ENCODE measurements around the gene SH3BP1.

SH3BP1 gene

DNA sequence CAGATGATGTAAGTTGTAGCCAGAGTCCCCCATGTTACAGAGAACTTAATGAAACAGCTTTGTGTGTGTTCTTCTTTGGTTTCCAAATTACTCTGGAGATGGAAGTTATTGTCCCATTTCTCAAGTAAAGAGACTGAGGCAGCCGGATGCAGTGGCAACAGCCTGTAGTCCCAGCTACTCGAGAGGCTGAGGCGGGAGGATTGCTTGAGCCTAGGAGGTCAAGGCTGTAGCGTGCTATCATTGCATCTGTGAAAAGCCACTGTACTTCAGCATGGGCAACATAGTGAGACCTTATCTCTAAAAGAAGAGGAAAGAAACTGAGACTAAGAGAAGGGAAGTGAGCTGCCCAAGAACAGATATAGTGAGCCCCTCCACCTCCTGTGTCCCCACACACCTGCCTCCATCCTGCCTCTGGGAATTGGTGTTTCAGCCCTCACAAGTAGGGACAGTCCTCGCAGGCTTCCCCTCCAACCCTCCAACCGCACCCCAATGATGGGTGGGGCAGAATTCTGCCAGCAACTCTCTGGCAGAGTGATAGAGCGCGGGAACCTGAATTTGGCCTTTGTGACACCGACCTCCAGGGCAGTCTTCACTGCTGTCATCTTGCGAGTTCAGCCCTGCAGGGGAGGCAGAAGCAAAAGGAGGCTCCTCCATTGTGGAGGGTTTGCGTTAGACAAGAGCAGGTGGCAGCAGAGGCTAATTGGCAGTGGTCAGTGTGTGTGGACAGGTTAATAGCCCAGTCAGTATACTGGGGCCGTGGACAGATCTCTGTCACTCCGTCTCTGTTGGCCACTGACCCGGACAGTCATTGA is 20.6 kb downstream of the SH3BP1 start:
- Histone ChIP-seq H3K36me3 (peaks cover 13% of the 10 kb centered on the region), H3K4me1 (ENCODE audit: control insufficient read depth in 1 of 2, insufficient read depth in 1 of 2, low read depth in 1 of 2, low read length in 1 of 2) (peaks cover 15 to 18% of the 10 kb centered on the region in 2 experiments)

DNA sequence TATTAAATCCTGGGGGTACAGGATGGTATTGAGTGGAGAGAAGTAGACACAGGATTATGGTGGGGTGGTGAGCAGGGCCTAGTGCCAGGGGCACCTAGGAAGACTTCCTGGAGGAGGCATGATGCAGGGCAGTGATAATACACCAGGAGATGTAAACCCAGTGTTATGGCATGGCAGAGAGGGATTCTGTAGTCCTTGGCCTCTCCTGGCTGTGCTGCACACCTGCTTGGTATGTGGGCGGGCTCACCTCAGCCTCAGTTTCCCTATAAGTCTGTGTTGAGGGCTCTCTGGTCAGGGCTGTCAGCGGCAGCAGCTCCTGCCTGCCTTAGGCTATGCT is 21.2 kb downstream of the SH3BP1 start:
- Histone ChIP-seq H3K27me3 (no peaks in the 10 kb centered on the region), H3K27ac (no peak overlapping the region), H3K4me3 (ENCODE audit: low read depth in 1 of 2, low read length in 1 of 2) (no peak overlapping the region), H3K36me3 (peaks cover 10% of the 10 kb centered on the region), H3K4me1 (ENCODE audit: control insufficient read depth in 1 of 2, insufficient read depth in 1 of 2, low read depth in 1 of 2, low read length in 1 of 2) (peaks cover 15 to 18% of the 10 kb centered on the region in 2 experiments), H3K9me3 (no peaks in the 10 kb centered on the region)
- TF ChIP-seq, protein P1, sequence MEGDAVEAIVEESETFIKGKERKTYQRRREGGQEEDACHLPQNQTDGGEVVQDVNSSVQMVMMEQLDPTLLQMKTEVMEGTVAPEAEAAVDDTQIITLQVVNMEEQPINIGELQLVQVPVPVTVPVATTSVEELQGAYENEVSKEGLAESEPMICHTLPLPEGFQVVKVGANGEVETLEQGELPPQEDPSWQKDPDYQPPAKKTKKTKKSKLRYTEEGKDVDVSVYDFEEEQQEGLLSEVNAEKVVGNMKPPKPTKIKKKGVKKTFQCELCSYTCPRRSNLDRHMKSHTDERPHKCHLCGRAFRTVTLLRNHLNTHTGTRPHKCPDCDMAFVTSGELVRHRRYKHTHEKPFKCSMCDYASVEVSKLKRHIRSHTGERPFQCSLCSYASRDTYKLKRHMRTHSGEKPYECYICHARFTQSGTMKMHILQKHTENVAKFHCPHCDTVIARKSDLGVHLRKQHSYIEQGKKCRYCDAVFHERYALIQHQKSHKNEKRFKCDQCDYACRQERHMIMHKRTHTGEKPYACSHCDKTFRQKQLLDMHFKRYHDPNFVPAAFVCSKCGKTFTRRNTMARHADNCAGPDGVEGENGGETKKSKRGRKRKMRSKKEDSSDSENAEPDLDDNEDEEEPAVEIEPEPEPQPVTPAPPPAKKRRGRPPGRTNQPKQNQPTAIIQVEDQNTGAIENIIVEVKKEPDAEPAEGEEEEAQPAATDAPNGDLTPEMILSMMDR (IDR thresholded peaks at IDR 0.05), result no peak

More for the DNA sequence above, 20.6 kb downstream of the SH3BP1 start:
- Histone ChIP-seq H3K4me3 (ENCODE audit: low read depth in 1 of 2, low read length in 1 of 2) (peak overlapping the region in 1 of 2 experiments; percentile 68), H3K27me3 (no peaks in the 10 kb centered on the region), H3K27ac (no peak overlapping the region), H3K9me3 (no peaks in the 10 kb centered on the region)
- TF ChIP-seq, protein P1 (IDR thresholded peaks at IDR 0.05), result no peak

DNA sequence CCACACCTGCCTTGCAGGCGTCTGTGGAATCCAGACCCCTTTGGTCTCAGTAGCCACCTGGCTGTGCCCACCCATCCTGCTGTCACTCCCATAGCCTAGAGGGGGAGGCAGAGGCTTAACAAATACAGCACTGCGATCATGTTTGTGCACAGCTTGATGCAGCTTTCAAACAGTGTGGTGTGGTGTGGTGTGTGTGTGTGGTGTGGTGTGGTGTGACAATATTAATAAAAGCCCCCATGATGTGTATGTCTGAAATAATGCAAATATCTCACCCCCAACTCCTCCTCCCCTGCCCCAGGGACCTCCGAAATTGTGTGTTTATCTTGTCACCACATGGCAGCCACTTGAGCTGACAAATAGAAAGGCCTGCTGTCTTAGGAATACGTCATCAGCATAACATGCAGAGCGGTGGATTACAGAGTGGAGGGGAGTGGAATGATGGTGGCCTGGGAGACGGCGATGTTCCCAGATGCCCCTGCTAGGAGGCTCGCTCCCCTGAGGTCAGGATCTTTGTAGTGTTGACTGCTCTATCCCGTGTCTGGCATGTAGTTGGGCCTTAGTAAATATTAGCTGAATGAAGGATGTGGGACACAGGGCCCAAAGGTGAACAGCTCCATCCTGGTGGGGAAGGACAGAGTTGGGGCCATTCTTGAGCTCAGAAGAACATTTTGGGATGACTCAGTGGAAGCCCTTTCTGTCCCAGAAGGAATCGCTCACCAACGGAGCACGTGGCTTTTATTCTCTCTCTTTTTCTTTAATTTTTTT is 21.9 kb downstream of the SH3BP1 start:
- TF ChIP-seq, protein P1 (IDR thresholded peaks at IDR 0.05), result no peak
- Histone ChIP-seq H3K27me3 (no peaks in the 10 kb centered on the region), H3K4me3 (ENCODE audit: low read depth in 1 of 2, low read length in 1 of 2) (no peak overlapping the region), H3K9me3 (no peaks in the 10 kb centered on the region), H3K4me1 (ENCODE audit: control insufficient read depth in 1 of 2, insufficient read depth in 1 of 2, low read depth in 1 of 2, low read length in 1 of 2) (peaks cover 15 to 18% of the 10 kb centered on the region in 2 experiments), H3K27ac (no peak overlapping the region), H3K36me3 (peaks cover 6% of the 10 kb centered on the region)

DNA sequence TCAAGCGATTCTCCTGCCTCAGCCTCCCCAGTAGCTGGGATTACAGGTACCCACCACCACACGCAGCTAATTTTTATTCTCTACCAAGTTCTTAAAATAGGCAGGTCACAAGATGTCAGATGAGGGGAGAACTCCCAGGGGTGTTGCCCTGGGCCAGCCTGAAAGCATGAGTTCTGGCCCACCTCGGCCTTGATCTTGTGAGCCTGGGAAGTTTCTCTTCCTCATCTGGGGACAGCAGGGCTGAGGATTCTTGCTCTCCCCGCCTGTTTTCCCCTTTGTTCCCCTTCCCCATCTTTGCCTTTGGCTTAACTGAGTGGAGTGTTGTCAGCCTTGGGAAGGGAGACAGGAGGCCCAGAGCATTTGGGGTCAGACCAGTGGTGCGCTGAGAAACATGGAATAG is 22.6 kb downstream of the SH3BP1 start:
- TF ChIP-seq, protein P1 (IDR thresholded peaks at IDR 0.05), result no peak
- Histone ChIP-seq H3K9me3 (no peaks in the 10 kb centered on the region), H3K36me3 (peaks cover 5% of the 10 kb centered on the region), H3K27me3 (no peaks in the 10 kb centered on the region), H3K27ac (no peak overlapping the region), H3K4me3 (ENCODE audit: low read depth in 1 of 2, low read length in 1 of 2) (no peak overlapping the region), H3K4me1 (ENCODE audit: control insufficient read depth in 1 of 2, insufficient read depth in 1 of 2, low read depth in 1 of 2, low read length in 1 of 2) (peaks cover 15 to 18% of the 10 kb centered on the region in 2 experiments)

DNA sequence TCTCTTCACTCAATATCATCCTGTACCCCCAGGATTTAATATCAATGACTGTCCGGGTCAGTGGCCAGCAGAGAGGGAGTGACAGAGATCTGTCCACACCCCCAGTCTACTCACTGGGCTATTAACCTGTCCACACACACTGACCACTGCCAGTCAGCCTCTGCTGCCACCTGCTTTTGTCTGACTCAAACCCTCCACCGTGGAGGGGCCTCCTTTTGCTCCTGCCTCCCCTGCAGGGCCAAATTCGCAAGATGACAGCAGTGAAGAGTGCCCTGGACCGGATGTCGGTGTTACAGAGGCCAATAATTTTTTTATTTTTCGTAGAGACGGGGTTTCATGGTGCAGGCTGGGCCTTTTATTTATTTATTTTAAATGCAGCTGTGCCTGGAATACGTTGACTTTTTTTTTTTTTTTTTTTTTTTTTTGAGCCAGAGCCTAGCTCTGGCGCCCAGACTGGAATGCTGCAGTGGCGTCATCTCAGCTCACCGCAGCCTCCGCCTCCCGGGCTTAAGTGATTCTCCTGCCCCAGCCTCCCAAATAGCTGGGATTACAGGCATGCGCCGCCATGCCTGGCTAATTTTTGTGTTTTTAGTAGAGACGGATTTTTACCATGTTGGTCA is 24.2 kb downstream of the SH3BP1 start:
- H3K27me3 ChIP-seq, result no peaks in the 10 kb centered on the region
- H3K4me1 ChIP-seq (ENCODE audit: control insufficient read depth in 1 of 2, insufficient read depth in 1 of 2, low read depth in 1 of 2, low read length in 1 of 2), result peaks cover 8 to 9% of the 10 kb centered on the region in 2 experiments
- no peak overlapping the region for H3K4me3 ChIP-seq (ENCODE audit: low read depth in 1 of 2, low read length in 1 of 2)
- TF ChIP-seq, protein P1 (IDR thresholded peaks at IDR 0.05), result no peak
- peaks cover 5% of the 10 kb centered on the region for H3K36me3 ChIP-seq
- H3K27ac ChIP-seq, result no peak overlapping the region
- H3K9me3 ChIP-seq, result no peaks in the 10 kb centered on the region
